A549 (cell line): ENCODE measurements around the gene PDCD1LG2.

Experiments used
- CTCF ChIP-seq: fragments of >200 bp; sonication (Bioruptor Twin); formaldehyde crosslinking; IDR thresholded peaks from 3 replicates; pipeline ENCODE4 v1.5.1; 2016
- PHF8 ChIP-seq: fragments of 200-600 bp; sonication (generic); IDR thresholded peaks from 2 replicates; pipeline ENCODE4 v1.6.1; 2016; ENCODE audit warnings: low read depth, mild to moderate bottlenecking, antibody characterized with exemption, moderate library complexity, borderline replicate concordance

GRCh38 chr9:5486988-5487387 lies 23.3 kb upstream of the PDCD1LG2 start:
- TF ChIP-seq CTCF (no peak), PHF8 (no peak)
